Activated CD4-positive, CD25-positive, alpha-beta regulatory T cell treated with anti-CD3 and anti-CD28 coated beads, Interleukin-2, amount 50 U/mL, for 16 hours (primary cell): ENCODE results near the gene SMTNL1.
A peak's percentile ranks its signal among the peaks of the same experiment; 100 is the strongest.

Experiments
- DNase-seq: peaks from one replicate; pipeline ENCODE4 v3.0.0-alpha.2; 2020; ENCODE audit warnings: low read depth, low spot score

Gene SMTNL1

DNA sequence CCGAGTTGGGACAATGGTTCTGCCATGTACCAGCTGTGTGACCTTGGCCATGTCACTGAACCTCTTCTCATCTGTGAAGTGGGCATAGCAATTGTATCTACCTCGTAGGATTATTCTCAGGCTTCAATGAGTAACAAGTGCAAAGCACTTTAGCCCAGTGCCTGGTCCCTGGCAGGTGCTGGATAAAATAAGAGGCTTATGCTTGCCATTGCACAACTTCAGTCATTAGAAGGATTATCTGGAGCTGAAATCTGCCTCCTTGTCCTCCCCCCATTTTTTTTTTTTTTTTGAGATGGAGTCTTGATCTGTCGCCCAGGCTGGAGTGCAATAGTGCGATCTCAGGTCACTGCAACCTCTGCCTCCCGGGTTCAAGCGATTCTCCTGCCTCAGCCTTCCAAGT is 7.2 kb downstream of the SMTNL1 start:
- no peak for DNase-seq

DNA sequence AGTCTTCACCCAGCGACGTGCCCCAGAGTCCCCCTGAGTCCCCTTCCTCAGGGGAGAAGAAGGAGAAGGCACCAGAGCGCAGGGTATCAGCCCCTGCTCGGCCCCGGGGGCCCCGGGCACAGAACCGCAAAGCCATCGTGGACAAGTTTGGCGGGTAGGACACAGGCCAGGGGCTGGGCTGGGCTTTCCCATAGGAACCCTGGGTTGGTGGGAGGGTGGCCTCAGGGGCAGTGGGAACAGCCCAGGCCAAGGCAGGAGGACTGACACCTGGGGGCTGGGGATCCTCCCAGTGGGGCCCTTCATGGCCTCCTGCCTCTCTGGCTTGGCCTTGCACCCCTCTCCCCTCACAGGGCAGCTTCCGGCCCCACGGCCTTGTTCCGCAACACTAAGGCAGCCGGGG is 8.5 kb downstream of the SMTNL1 start:
- no peak for DNase-seq

DNA sequence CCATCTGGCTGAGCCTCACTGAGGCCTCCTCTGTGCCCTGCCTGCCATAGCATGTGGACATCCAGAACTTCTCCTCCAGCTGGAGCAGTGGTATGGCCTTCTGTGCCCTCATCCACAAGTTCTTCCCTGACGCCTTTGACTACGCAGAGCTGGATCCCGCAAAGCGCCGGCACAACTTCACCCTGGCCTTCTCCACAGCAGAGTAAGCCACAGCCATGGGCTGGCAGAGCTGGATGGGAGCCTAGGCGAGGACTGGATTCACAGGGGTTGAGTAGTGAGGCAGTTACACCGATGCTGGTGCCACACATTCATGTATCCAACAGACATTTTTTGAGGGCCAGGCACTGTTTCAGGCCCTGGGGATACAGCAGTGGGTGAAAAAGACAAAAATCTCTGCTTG is 9.1 kb downstream of the SMTNL1 start:
- DNase-seq, result no peak

DNA sequence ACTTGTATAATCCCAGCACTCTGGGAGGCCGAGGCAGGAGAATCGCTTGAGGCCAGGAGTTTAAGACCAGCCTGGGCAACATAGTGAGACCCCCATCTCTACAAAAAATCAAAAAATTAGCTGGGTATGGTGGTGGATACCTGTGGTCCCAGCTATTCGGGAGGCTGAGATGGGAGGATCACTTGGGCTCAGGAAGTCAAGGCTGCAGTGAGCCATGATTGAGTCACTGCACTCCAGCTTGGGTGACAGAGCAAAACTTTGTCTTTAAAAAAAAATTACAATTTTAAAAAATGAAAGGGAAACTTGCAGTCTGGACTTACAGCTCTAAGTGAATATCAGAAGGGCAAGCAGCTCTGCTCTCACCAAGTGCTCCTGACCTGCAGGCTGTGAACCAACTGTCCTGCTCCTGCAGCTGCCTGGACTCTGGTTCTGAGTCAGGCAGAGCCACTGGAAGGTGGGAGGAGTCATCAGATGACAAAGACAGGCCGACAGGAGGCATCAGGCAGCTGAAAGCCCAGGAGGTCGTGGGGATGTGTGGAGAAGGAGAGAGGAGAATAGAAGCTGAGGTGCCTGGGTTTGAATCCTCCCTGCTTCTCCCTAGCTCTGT is 9.6 kb downstream of the SMTNL1 start:
- DNase-seq, result no peak

DNA sequence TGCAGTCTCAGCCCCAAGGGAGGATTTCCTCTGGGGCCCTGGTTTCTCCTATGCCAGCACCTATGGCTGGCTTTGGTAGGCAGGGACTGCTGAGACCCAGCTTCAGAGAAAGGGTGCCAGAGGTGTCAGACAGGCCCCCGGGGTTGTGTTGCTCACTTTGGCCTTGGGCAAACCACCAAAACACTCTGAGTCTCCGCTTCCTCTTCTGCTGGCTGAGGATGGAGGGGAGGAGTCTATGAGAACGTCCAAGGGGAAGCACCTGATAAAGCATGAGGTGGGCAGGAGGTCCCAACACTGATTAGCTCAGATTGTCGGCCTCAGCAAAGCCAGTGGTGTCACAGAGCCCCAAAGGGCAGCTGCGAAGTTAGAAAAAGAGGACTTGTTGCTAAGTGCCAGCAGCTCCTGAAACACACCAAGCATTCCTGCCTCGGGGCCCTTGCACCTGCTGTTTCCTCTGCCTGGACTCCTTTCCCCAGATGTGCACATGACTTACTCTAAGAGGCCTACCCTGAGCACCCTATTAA is 10.5 kb downstream of the SMTNL1 start:
- no peak for DNase-seq

DNA sequence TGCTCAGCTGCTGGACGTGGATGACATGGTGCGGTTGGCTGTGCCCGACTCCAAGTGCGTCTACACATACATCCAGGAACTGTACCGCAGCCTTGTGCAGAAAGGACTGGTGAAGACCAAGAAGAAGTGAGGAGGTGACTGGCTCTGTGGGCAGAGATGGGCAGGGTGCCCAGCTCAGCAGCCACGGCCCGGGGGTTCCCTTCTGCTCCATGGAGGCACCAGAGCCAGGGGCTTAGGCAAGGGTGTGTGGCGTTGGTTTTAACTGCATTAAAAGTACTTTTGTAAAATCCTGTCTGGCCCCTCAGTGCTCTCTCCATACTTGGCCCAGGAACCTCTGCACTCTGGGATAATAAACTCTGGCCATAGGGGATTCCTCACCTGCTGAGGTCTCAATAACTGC is 12.6 kb downstream of the SMTNL1 start:
- no peak for DNase-seq

DNA sequence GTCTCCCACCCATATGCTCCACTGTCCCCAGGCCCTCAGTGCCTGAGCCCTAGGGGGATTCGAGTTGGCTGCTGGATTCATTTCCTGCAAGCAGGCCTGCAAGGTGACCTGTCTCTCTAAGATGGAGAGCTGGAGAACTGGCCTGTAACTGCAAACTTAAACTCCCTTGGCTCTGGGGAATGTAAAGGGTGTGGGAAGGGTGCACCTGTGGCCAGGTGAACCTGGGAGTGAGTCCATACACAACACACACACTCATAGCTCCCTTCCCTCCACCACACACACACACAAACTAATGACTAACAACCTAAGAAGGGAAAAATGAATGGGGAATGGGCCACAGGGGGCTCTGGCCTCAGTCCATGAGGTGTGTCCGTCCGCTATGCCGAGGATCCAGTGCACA is 14.5 kb downstream of the SMTNL1 start:
- no peak for DNase-seq

DNA sequence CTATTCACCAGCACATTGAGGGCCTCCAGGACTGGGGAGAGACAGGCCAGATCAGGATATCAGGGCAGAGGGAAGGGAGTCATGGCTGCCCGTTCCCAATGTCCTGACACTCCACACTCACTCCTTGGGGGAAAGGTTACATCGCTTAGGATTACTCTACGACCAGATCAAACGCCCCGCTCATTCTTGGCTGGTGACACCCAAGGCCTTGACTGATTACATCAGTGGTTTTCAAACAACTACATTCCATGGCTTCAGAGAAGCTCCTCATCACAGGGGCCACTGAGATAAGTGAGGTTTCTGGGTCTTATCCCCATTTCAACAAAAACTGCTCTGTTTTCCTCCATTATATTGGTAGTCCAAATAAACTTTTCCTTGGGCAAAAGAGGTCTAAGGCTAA is 15.1 kb downstream of the SMTNL1 start:
- no peak for DNase-seq

DNA sequence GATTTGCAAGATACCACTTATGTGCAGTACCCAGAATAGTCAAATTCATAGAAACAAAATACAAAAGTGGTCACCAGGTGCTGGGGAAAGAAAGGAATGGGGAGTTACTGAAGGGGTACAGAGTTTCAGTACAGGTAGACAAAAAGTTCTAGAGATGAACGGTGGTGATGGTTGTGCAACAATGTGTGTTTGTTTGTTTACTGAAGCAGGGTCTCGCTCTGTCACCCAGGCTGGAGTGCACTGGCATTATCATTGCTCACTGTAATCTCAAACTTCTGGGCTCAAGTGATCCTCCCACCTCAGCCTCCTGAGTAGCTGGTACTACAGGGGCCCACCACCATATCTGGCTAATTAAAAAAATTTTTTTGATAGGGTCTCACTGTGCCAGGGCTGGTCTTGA is 18.0 kb downstream of the SMTNL1 start:
- no peak for DNase-seq

DNA sequence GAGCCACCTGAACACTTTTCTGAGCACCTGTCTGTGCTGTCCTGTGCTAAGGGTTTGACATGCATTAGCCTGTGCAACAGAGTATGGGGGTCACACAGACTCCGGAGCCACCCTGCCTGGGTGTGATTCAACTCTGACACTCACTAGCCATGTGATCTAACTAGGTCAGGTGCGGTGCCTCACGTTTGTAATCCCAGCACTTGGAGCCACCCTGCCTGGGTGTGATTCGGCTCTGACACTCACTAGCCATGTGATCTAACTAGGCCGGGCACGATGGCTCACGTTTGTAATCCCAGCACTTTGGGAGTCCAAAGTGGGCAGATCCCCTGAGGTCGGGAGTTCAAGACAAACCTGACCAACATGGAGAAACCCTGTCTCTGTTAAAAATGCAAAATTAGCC is 18.6 kb downstream of the SMTNL1 start:
- DNase-seq, result no peak

DNA sequence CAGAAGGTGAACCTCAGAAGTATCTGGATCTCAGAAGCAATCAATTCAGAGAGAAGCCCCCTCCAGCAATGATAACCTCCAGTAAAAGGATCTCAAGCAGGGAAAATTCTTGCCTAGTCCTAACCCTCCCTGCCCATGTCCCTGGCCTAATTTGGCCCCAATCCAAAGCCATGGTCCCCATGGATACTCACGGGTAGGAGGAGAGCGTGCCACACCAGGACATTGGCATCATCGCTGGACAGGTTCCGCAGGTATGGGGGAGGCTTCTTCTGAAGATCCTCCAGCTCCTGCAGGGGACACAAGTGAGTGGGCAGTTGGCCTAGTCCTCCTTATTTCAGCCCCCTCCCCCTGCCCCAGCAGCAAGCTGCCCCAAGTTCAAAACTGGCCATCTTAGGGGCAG is 22.8 kb downstream of the SMTNL1 start:
- no peak for DNase-seq

DNA sequence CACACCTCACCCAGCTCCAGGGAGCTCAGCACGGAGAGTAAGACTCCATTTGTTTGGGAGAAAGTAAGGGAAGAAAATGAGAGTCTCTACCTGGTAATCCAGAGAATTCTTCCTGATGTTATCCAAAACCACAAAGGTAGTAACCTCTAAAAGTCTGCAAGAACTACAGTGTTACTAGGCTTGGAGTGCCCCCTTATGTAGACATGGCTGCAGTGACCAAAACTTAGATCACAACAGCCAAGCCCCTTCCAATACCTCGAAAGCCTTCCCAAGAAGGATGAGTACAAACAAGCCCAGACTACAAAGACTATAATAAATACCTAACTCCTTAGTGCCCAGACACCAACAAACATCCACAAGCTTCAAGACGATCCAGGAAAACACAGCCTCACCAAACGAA is 25.2 kb downstream of the SMTNL1 start:
- no peak for DNase-seq

DNA sequence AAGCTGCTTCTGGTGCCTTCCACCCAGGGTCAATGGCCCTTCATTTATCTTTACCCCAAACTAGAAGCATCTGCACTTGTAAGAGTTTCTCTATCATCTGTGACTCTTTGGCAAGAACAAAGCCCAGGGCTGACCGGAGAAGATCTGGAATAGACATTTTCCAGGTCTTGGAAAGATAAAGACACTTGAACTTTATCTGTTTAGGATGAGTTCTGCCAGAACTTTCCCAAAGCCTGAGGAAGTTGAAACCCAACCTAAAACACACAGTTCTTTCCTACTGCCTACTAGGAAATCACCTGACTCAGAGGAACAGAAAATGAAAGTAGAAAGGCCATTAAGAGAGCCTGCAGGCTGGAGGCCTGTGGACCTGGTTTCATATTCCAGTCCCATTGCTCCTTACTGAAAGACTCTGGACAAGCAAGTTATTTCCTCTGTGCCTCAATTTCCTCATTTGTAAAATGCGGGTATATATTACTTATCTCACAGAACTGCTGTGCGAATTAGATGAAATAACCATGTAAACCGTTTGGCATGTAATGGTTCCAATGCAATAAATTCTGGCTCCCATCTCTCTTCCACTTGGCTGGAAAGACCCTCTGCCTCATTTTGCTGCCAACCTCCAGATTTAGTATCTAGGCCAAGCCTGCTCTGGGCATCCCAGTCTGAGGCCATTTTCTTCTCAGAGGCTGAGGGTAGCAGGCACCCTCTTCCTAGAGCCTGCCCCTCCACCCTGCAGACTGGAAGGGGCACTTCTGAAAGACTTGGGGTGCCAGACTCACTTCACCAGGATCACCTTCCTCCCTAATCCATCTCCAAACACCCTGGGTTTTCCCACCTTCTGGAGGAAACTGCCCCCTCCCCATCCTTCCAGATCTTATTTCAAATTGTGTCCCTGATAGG is 28.9 kb downstream of the SMTNL1 start:
- DNase-seq, result peak; percentile 10

DNA sequence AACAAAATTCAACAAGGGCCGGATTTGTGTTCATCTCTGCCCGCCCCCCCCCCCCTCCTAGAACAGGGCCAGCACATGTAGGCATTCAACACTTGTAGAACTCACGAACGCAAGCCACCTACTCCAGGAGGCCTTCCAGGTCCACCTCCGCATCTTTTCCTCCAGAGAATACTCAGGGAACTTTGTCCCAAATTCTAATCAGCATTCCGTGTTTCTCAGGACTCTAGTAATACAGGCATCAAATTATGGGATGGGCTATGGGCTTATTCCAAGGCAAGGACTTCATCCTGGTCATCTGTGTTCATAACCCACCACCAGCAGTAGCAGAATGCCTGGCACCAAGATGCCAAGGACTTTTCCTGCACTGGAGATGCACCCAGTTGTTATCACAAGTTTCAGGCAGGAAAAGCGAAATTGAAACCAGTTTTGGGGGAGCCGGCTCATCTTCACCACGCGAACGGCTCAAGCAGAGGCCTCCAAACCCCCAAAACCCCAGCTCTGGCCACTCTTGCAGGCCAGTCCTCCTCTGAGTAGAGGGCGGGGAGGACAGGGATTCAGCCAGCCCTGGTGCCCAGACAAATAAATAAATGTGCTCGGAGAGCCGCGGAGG is 29.6 kb downstream of the SMTNL1 start:
- no peak for DNase-seq

DNA sequence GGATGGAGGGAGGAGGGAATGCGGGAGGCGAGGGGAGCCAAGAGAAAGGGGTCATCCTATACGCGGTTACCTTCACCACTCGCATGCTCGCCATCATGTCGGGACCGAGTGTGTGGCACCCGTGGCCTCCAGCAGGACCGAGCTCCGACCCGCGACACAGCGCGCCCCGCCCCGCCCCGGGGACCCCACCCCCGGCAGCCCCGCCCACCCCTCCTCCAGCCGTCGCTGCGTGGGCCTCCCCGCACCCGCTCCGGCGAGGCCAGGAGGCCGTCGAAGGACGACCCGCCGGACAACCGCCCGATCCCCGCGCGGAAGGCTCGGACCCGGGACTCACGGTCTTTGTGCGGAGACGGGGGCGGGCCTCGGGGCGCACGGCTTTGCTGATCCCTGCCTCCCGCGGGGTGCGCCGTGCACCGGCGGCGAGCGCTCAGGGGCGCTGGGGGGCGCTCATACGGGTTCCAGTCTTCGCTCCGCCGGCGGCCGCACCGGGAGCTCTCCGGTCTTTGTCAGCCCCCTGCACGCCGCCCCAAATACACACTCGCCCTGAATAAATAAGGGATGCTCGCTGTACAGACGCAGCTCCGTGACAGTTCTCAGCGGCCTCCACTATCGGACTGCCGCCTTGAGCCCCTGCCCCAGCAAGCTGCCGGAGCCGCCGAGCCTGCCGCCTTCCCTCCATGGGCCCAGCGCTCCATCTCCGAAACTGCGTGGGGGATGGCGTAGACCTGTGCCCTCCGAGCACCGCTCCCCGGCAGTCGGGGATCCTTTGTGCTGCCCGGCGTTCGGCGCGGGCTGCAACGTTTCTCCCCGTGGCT is 30.3 kb downstream of the SMTNL1 start, which contains the start of gene UBE2L6:
Gene UBE2L6, minus strand, starts transcription at position 158 of the 815 bp plus-strand sequence. Its CDS starts 61 bp downstream, at position 97.
- DNase-seq, result peak; percentile 26

DNA sequence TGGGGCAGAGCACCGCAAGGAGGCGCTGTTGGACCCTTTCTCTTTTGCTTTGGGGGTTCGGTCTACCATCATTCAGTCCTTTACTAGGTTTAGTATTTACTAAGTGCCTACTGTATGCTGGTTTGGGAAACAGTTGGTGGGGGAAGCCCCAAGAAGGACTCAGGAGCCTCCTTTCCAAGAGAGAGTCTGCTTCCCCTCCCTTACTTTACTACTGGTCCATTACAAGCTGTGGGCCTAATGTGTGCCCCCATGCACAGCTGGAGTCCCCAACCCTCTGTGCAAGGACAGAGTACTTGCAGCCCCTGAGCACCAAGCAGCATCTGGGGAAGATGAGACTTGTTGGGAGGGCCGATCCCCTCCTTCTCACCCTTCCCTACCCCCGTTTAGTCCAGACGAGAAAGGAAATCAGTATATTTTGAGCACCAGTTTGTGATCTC is 31.0 kb downstream of the SMTNL1 start:
- peak; percentile 76 for DNase-seq

DNA sequence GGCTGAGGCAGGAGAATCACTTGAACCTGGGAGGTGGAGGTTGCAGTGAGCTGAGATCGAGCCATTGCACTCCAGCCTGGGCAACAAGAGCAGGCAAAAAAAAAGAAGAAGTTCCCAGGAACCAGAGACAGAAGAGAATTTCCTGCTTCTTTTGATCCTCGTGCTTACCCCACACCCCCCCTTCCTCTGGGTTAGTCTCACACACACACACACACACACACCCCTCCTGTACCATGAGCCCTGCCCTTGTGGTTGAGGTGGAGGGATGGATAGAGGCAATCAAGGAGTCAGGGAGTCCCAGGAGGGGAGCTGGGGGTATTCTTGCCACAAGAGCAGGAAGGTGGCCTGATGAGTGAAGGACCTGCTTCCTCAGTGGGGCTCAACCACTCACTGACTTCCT is 34.2 kb downstream of the SMTNL1 start:
- no peak for DNase-seq

DNA sequence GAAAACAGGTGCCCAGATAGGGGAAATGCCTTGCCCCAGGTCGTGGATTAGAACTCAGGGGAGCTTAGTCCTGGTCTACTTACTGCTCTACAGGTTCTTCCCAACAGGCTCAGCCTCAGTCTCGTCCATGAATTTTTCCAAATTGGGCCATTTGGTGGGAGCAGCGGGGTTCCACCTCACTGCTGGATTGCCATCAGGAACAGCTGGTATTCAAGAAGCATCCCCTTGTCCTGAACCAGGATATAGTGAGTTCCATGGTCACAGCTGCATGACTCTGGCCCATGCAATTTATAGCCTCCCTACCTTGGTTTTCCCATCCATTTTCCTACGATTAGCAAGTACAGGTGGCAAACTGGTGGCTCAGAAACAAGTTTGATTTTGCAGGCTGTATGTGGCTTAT is 36.7 kb downstream of the SMTNL1 start:
- DNase-seq, result no peak

DNA sequence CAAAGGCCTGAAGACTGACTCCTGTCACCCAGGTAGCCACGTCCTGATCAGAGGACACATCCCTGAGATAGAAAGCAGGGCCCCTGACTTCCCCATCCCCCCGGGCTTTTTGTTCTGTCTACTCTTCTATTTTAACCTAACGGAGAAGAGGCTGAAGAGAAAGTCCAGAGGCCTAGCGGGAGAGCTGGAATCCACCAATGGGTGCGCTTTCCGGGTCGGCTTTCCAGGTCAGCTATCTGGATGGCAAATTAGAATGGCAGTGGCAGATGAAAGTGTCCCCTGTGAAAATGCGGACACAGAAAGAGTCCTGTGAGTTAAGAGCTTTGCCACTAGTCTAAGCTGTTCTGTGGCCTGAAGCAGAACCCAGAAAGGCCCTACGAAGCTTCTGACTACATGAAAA is 46.9 kb downstream of the SMTNL1 start:
- no peak for DNase-seq

DNA sequence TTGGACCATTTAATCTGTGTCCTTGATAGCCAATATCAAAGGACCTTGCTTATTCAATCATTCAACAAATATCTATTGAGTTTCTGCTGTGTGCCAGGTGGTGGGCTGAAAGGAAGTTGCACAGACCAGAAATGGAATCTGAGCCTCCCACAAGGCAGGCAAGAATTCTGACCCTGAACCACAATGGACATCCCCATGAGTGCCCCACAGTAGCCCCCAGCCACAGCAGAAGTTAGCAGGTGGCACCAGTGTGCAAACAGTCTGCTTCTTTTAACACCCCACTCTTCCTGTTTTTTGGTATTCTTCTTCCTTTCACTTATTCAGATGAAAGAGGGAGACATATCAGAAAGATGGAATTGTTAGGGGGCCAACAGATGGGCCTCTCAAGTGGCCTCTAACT is 47.9 kb downstream of the SMTNL1 start:
- DNase-seq, result no peak

DNA sequence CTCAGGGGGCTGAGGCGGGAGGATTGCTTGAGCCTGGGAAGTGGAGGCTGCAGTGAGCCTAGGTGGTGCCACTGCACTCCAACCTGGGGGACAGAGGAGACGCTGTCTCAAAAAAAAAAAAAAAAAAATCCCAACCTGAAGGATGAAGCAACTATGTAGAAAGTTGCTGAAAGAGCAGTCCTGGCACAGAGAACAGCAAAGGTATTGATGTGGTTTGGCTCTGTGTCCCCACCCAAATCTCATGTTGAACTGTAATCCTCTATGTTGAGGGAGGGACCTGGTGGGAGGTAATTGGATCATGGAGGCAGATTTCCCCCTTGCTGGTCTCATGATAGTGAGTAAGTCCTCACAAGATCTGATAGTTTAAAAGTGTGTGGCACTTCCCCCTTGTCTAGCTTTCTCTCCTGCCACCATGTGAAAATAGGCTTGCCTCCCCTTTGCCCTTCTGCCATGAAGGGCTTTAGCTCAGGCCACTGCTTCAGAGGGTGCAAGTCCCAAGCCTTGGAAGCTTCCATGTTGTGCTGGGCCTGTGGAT is 49.4 kb downstream of the SMTNL1 start:
- no peak for DNase-seq
